IMR-90 (cell line): ENCODE results near the gene NELL1. TPM values are rescaled to one million over a fixed set of nuclear protein-coding genes. Genes with fewer than 3 reads are reported as not detected.

Source experiments
- ATAC-seq: fragments of 200-7000 bp; cut with Tn5 transposase; 2 replicates; pipeline ENCODE4 v1.9.1; 2020; ENCODE audit warnings: low read depth, mild to moderate bottlenecking, moderate library complexity
- BruUV-seq: library from RNA; stranded (reverse); fragments of 400-500 nt; replicated peaks from 2 replicates; lab custom pipeline; 2021; lab: Mats Ljungman, UMichigan
- CTCF ChIA-PET: fragments of 300-600 bp; formaldehyde crosslinking; extraction: SDS; loops from one replicate; lab custom pipeline; 2021; ENCODE audit warnings: antibody characterized with exemption; lab: Yijun Ruan, JAX
- POLR2A ChIA-PET: fragments of 300-600 bp; sonication (Branson Sonifier 250); formaldehyde crosslinking; loops from one replicate; lab custom pipeline; 2022; ENCODE audit warnings: antibody characterized with exemption; ENCODE audit not compliant: unreplicated experiment; lab: Charles Lee
- DNase-seq: peaks from one replicate; pipeline ENCODE4 v3.0.0; 2013
- H2AFZ ChIP-seq: replicated peaks from 2 replicates; pipeline ENCODE3; 2013; ENCODE audit warnings: low read length, mild to moderate bottlenecking; ENCODE audit not compliant: poor library complexity
- H2AK5ac ChIP-seq: 2 replicates; pipeline ENCODE4 v1.6.1; 2013; ENCODE audit warnings: low read depth, low read length, inconsistent platforms
- H2AK9ac ChIP-seq: replicated peaks from 2 replicates; pipeline ENCODE3; 2013; ENCODE audit warnings: mild to moderate bottlenecking, low read depth, low read length, moderate library complexity; ENCODE audit not compliant: poor library complexity
- H2BK120ac ChIP-seq: 2 replicates; pipeline ENCODE4 v1.6.1; 2013; ENCODE audit warnings: low read depth, low read length, inconsistent platforms
- H2BK15ac ChIP-seq: 3 replicates; pipeline ENCODE4 v1.6.1; 2013; ENCODE audit warnings: low read depth, low read length, inconsistent platforms
- H2BK20ac ChIP-seq: 2 replicates; pipeline ENCODE4 v1.6.1; 2013; ENCODE audit warnings: low read depth, mild to moderate bottlenecking, inconsistent platforms, low read length, moderate library complexity
- H2BK5ac ChIP-seq: 2 replicates; pipeline ENCODE4 v1.6.1; 2013; ENCODE audit warnings: mild to moderate bottlenecking, low read depth, low read length, inconsistent platforms; ENCODE audit not compliant: poor library complexity, severe bottlenecking
- H3K14ac ChIP-seq: replicated peaks from 2 replicates; pipeline ENCODE4 v1.6.1; 2013; ENCODE audit warnings: low read depth, low read length, inconsistent platforms
- H3K18ac ChIP-seq: 2 replicates; pipeline ENCODE4 v1.6.1; 2013; ENCODE audit warnings: low read depth, low read length, control low read depth
- H3K23ac ChIP-seq: 2 replicates; pipeline ENCODE4 v1.6.1; 2013; ENCODE audit warnings: low read depth, low read length, inconsistent platforms
- H3K27ac ChIP-seq: 2 replicates; pipeline ENCODE4 v1.5.1; 2013; ENCODE audit warnings: mild to moderate bottlenecking, control low read depth, low read length; ENCODE audit not compliant: insufficient read depth
- H3K27me3 ChIP-seq: 2 replicates; pipeline ENCODE4 v1.6.1; 2013; ENCODE audit warnings: low read length; ENCODE audit not compliant: control insufficient read depth, insufficient read depth
- H3K36me3 ChIP-seq: 2 replicates; pipeline ENCODE4 v1.6.1; 2013; ENCODE audit warnings: low read length, mixed read lengths; ENCODE audit not compliant: control insufficient read depth, insufficient read depth
- H3K4ac ChIP-seq: 2 replicates; pipeline ENCODE4 v1.6.1; 2013; ENCODE audit warnings: low read depth, low read length, inconsistent platforms
- H3K4me1 ChIP-seq: 2 replicates; pipeline ENCODE4 v1.6.1; 2013; ENCODE audit warnings: low read length, mixed read lengths; ENCODE audit not compliant: control insufficient read depth, insufficient read depth
- H3K4me2 ChIP-seq: 2 replicates; pipeline ENCODE4 v1.6.1; 2013; ENCODE audit warnings: low read depth, mild to moderate bottlenecking, control low read depth, low read length, moderate library complexity
- H3K4me3 ChIP-seq: 2 replicates; pipeline ENCODE4 v1.5.1; 2013; ENCODE audit warnings: low read depth, mild to moderate bottlenecking, control low read depth, low read length, moderate library complexity; ENCODE audit not compliant: insufficient read depth
- H3K56ac ChIP-seq: 2 replicates; pipeline ENCODE4 v1.6.1; 2013; ENCODE audit warnings: low read length, inconsistent platforms; ENCODE audit not compliant: insufficient read depth; ENCODE audit errors: extremely low read depth
- H3K79me1 ChIP-seq, 2 experiments: 2 replicates each; pipeline ENCODE4 v1.6.1; 2013; ENCODE audit warnings: low read length in 2 of 2, inconsistent platforms in 1 of 2, low read depth in 1 of 2
- H3K9ac ChIP-seq: 2 replicates; pipeline ENCODE4 v1.6.1; 2013; ENCODE audit warnings: low read depth, low read length, control low read depth
- H3K9me1 ChIP-seq: 2 replicates; pipeline ENCODE4 v1.6.1; 2013; ENCODE audit warnings: low read length, inconsistent platforms; ENCODE audit not compliant: insufficient read depth
- H3K9me3 ChIP-seq: 2 replicates; pipeline ENCODE4 v1.6.1; 2013; ENCODE audit warnings: low read length; ENCODE audit not compliant: control insufficient read depth, insufficient read depth
- H4K20me1 ChIP-seq: 2 replicates; pipeline ENCODE4 v1.6.1; 2013; ENCODE audit warnings: low read length, inconsistent platforms; ENCODE audit not compliant: insufficient read depth
- H4K5ac ChIP-seq: 2 replicates; pipeline ENCODE4 v1.6.1; 2013; ENCODE audit warnings: mild to moderate bottlenecking, low read depth, low read length, control low read depth
- H4K8ac ChIP-seq, 2 experiments: 2 replicates each; pipeline ENCODE4 v1.6.1; 2013; ENCODE audit warnings: low read depth in 2 of 2, low read length in 2 of 2, control low read depth in 1 of 2, inconsistent platforms in 1 of 2
- H4K91ac ChIP-seq: 2 replicates; pipeline ENCODE4 v1.6.1; 2013; ENCODE audit warnings: low read depth, low read length, inconsistent platforms; ENCODE audit not compliant: insufficient read depth
- CEBPB ChIP-seq: IDR thresholded peaks from 2 replicates; pipeline ENCODE4 v1.6.1; 2012; ENCODE audit warnings: low read depth, low read length, improper control_type of control experiment
- ELK1 ChIP-seq: fragments of 150-350 bp; IDR thresholded peaks from 2 replicates; pipeline ENCODE4 v1.6.1; 2016; ENCODE audit warnings: low read depth, mild to moderate bottlenecking, low read length, moderate library complexity, borderline replicate concordance
- MAZ ChIP-seq: IDR thresholded peaks from 2 replicates; pipeline ENCODE4 v1.6.1; 2012; ENCODE audit warnings: low read depth, mild to moderate bottlenecking, low read length, improper control_type of control experiment, moderate library complexity, borderline replicate concordance
- MXI1 ChIP-seq: IDR thresholded peaks from 2 replicates; pipeline ENCODE4 v1.6.1; 2012; ENCODE audit warnings: low read depth, mild to moderate bottlenecking, low read length, moderate library complexity, borderline replicate concordance
- RCOR1 ChIP-seq: IDR thresholded peaks from 2 replicates; pipeline ENCODE4 v1.6.1; 2012; ENCODE audit warnings: mild to moderate bottlenecking, low read length, improper control_type of control experiment; ENCODE audit not compliant: insufficient replicate concordance
- USF2 ChIP-seq: fragments of 150-350 bp; IDR thresholded peaks from 2 replicates; pipeline ENCODE4 v1.6.1; 2017; ENCODE audit warnings: mild to moderate bottlenecking, antibody characterized with exemption, low read length, low read depth
- WGBS, 2 experiments: methylation state at CpG; one replicate each; pipeline versions ENCODE4 v1.1.5 to v1.1.7; 2013; ENCODE audit warnings: missing lambda C conversion rate in 2 of 2; ENCODE audit not compliant: insufficient read length in 1 of 2; ENCODE audit errors: extremely low coverage in 2 of 2; 5-methylcytosine and 5-hydroxymethylcytosine counted together
- dilution Hi-C: fragments of 300-500 bp; cut with HindIII; formaldehyde crosslinking; loops from one replicate; pipeline ENCODE4 v1.14.3; 2018; ENCODE audit warnings: low sequenced_read_pairs; ENCODE audit not compliant: unreplicated experiment
- in situ Hi-C: fragments of 300-500 bp; cut with MboI; formaldehyde crosslinking; loops from 3 replicates; pipeline ENCODE4 v1.14.3; 2019; ENCODE audit warnings: low sequenced_read_pairs, inconsistent platforms, mixed read lengths
- intact Hi-C: fragments of 100-400 bp; cut with micrococcal nuclease; formaldehyde crosslinking; loops from 2 replicates; pipeline ENCODE4 v1.10.0; 2022
- polyA plus RNA-seq, 3 experiments: library from polyadenylated mRNA; depleted of rRNA; stranded (reverse); fragments of >200 nt; gene quantifications; 2 replicates each; pipeline ENCODE4 v1.2.3, GENCODE V29; 2012; ENCODE audit warnings: low replicate concordance in 1 of 3
- total RNA-seq: library from RNA; depleted of rRNA; stranded (reverse); fragments of >200 nt; gene quantifications from 2 replicates; pipeline ENCODE4 v1.2.3, GENCODE V29; 2012

NELL1 gene
- total and polyA plus RNA-seq, 2 of the 4 experiments (the other 2 are of a cell fraction) = not detected

DNA sequence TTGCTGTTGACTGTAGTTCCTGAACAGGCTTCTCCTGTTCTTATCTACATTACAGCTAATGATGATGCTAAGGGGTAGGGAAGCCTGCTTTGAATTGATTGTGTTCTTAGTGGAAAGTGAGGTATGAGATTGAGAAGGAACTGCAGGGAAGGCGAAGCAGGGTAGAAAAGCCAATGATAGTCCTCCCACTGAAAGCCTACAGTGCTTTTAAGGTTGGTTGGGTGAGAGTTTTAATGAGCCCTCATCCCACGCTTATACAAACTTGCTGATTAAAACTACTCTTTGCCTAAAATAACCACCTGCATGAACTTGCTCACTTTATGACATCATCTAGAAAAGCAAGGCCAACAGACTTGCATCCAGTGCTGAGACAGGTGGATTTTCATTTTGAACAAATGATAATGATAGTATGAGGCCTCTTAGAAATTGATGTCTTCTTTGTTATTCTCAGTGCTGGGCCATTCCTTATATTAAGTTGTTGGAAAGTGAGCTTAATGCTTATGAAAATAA is 891.1 kb downstream of the NELL1 start:
- ChIA-PET POLR2A (no interaction called here), CTCF (no interaction called here)
- no peak overlapping the region for H3K56ac ChIP-seq
- no peak overlapping the region for H3K4ac ChIP-seq
- H4K20me1 ChIP-seq = no peaks in the 10 kb centered on the region
- H3K18ac ChIP-seq = no peak overlapping the region
- no peaks in the 10 kb centered on the region for H3K27me3 ChIP-seq
- in situ Hi-C loops (no loop called here), intact Hi-C loops (no loop called here), dilution Hi-C loops (no loop called here)
- H3K4me3 ChIP-seq = no peak overlapping the region
- H2BK15ac ChIP-seq = no peak overlapping the region
- H3K27ac ChIP-seq = no peak overlapping the region
- peaks cover 2% of the 10 kb centered on the region for H3K9me3 ChIP-seq
- no peak overlapping the region for H2BK20ac ChIP-seq
- ATAC-seq = no peak
- H4K5ac ChIP-seq = no peak overlapping the region
- H3K9me1 ChIP-seq = no peaks in the 10 kb centered on the region
- WGBS, 2 experiments = no CpG with 5 or more reads among the region's 2 CpGs
- H2AK9ac ChIP-seq = no peak overlapping the region
- DNase-seq = no peak
- H2BK120ac ChIP-seq = no peak overlapping the region
- TF ChIP-seq ELK1 = no peak
- TF ChIP-seq CEBPB = no peak
- no peak for TF ChIP-seq MXI1
- no peak for TF ChIP-seq MAZ
- TF ChIP-seq RCOR1 = no peak
- TF ChIP-seq USF2 = no peak
- H3K79me1 ChIP-seq = no peaks in the 10 kb centered on the region
- no peak overlapping the region for H3K23ac ChIP-seq
- H3K14ac ChIP-seq = no peak overlapping the region
- H3K4me2 ChIP-seq = no peak overlapping the region
- H3K9ac ChIP-seq = no peak overlapping the region
- H2AK5ac ChIP-seq = no peak overlapping the region
- no peak overlapping the region for H4K91ac ChIP-seq
- no peak overlapping the region for H4K8ac ChIP-seq
- no TSS peak for BruUV-seq
- no peak overlapping the region for H2BK5ac ChIP-seq
- H3K36me3 ChIP-seq = no peaks in the 10 kb centered on the region
- no peak overlapping the region for H2AFZ ChIP-seq
- no peaks in the 10 kb centered on the region for H3K4me1 ChIP-seq
